ENCODE measurements around the gene NENF. TPM values are rescaled to one million over a fixed set of nuclear protein-coding genes. Genes with fewer than 3 reads are reported as not detected.

NENF gene
- total and polyA plus RNA-seq, 10 of the 15 experiments (the other 5 are each of a cell fraction or from before 2014, with no cell fraction given) = 5.1 to 83.4 (median 42.7) TPM

- TF ChIP-seq REST (IDR thresholded peaks at IDR 0.05; ENCODE audit: low read depth, low read length) = no peak
- no peak for TF ChIP-seq CEBPZ (IDR thresholded peaks at IDR 0.05; ENCODE audit: low read depth, low read length)
- TF ChIP-seq SUZ12 (IDR thresholded peaks at IDR 0.05; ENCODE audit: unreplicated experiment) = no peak
- peak; percentile 89 for TF ChIP-seq RAD51 (IDR thresholded peaks at IDR 0.05)
- TF ChIP-seq USF2 (IDR thresholded peaks at IDR 0.05; ENCODE audit: borderline replicate concordance, low read depth, low read length) = peak; percentile 68; the same call in 1 of the 2 replicates
- no peak for TF ChIP-seq YBX1 (IDR thresholded peaks at IDR 0.05)
- TF ChIP-seq ZBTB11 (CRISPR knock-in tag; IDR thresholded peaks at IDR 0.05) = no peak
- no peak for TF ChIP-seq HDAC6 (IDR thresholded peaks at IDR 0.05; ENCODE audit: unreplicated experiment)
- TF ChIP-seq SP1 (IDR thresholded peaks at IDR 0.05; ENCODE audit: low read depth, low read length) = no peak
- TF ChIP-seq ZBED1 (IDR thresholded peaks at IDR 0.05; ENCODE audit: borderline replicate concordance) = peak; percentile 71
- no peak for TF ChIP-seq BCL11A (IDR thresholded peaks at IDR 0.05; ENCODE audit: low read depth, low read length)
- no peak for TF ChIP-seq CTCF (IDR thresholded peaks at IDR 0.05 in 2 of 3, conservative IDR thresholded peaks at IDR 0.05 in 1 of 3; ENCODE audit: control insufficient read depth in 2 of 3, extremely low read depth in 1 of 3, insufficient read depth in 1 of 3, low read depth in 3 of 3, low read length in 3 of 3)
- TF ChIP-seq EGR1 (IDR thresholded peaks at IDR 0.05; ENCODE audit: borderline replicate concordance in 1 of 2, low read depth in 2 of 2, low read length in 2 of 2) = no peak
- peak; percentile 29 to 74; a peak in 1 of 4 replicates for TF ChIP-seq BHLHE40 (IDR thresholded peaks at IDR 0.05; ENCODE audit: borderline replicate concordance in 1 of 2, low read depth in 2 of 2, low read length in 1 of 2)
- no peak for TF ChIP-seq STAT3 (IDR thresholded peaks at IDR 0.05; ENCODE audit: low read depth, low read length)
These were observed 55.9 kb downstream of the NENF start (continued) for GRCh38 chr1:212488436-212489283.

All from GM12878 (cell line).